ENCODE results near the gene SPTA1.

The SPTA1 gene

DNA sequence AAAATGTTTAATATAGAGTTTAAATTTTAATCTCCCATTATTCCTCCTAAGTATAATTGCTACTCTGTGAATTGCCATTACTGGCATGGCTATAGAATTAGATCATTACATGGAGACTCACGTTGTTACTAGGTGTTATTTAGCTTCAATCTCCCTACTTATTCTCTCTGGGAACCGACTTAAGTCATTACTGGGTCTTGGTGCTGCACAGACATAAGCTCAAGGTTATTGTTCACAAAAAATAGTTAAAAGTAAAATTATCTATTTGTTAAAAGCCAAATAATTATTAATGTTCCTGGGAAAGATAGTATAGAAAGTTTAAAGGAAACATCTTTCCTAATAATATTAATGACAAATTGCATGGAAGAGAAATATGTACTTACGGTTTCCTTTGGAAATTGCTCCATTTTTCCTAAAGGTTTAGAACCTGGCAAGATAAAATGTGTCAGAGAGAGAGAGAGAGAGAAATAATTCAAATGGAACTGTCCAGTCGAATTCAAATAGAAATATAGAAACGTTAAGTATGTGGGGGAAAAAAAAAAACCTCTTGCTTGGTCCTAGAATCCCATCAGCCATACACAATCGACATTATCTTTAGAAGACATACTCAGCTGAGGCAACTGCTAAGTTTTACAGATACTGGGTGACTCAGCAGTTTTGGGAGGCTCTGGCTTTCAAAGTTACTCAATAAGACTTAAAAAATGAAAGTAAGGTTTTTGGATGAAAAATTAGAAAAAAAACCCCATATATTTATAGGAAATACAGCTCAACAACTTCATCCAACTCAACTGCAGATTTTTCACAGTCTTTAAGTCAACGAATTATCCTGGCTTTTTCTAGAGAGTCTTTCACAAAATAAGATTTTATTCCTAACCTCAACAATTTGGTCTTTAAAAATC is at the start of gene SPTA1:
Gene SPTA1, minus strand, starts transcription at position 605 of the 899 bp plus-strand sequence. Its CDS starts 198 bp downstream, at position 407.
- H3K27me3 Mint-ChIP-seq (ENCODE audit: low read depth, poor library complexity) = peaks cover 8% of the 10 kb centered on the region
- no peak within 1 kb of the TSS for H3K27ac Mint-ChIP-seq
- H3K36me3 Mint-ChIP-seq (ENCODE audit: low read depth) = no peaks in the 10 kb centered on the region
- no peak for DNase-seq
- TF ChIP-seq, protein P1, sequence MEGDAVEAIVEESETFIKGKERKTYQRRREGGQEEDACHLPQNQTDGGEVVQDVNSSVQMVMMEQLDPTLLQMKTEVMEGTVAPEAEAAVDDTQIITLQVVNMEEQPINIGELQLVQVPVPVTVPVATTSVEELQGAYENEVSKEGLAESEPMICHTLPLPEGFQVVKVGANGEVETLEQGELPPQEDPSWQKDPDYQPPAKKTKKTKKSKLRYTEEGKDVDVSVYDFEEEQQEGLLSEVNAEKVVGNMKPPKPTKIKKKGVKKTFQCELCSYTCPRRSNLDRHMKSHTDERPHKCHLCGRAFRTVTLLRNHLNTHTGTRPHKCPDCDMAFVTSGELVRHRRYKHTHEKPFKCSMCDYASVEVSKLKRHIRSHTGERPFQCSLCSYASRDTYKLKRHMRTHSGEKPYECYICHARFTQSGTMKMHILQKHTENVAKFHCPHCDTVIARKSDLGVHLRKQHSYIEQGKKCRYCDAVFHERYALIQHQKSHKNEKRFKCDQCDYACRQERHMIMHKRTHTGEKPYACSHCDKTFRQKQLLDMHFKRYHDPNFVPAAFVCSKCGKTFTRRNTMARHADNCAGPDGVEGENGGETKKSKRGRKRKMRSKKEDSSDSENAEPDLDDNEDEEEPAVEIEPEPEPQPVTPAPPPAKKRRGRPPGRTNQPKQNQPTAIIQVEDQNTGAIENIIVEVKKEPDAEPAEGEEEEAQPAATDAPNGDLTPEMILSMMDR (IDR thresholded peaks at IDR 0.05) = no peak
- H3K4me3 Mint-ChIP-seq = no peak within 1 kb of the TSS
- no peaks in the 10 kb centered on the region for H3K9me3 Mint-ChIP-seq
- H3K4me1 Mint-ChIP-seq = no peaks in the 10 kb centered on the region

DNA sequence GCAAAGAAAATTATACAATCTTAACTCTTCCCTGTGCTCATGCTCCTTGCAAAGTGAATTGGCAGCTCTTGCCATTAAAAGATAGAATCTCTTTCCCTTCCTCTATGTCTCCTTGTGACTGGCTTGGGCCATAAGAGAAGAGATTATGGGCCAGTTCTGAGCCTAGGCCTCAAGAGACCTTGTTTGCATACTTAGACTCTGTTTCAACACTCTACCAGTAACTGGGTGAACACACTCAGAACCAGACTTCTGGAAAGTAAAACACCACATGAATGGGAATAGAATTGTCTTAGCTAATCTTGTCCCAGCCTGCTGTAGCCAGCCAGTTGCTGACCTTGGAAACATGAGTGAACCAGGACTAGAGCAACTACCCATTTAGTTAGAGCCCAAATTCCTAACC is 49.3 kb upstream of the SPTA1 start:
- Mint-ChIP-seq H3K36me3 (ENCODE audit: low read depth) (no peaks in the 10 kb centered on the region), H3K27ac (no peak overlapping the region), H3K27me3 (ENCODE audit: low read depth, poor library complexity) (peaks cover 4% of the 10 kb centered on the region), H3K9me3 (no peaks in the 10 kb centered on the region), H3K4me1 (no peaks in the 10 kb centered on the region), H3K4me3 (no peak overlapping the region)
- no peak for DNase-seq
- TF ChIP-seq, protein P1 (IDR thresholded peaks at IDR 0.05) = no peak

DNA sequence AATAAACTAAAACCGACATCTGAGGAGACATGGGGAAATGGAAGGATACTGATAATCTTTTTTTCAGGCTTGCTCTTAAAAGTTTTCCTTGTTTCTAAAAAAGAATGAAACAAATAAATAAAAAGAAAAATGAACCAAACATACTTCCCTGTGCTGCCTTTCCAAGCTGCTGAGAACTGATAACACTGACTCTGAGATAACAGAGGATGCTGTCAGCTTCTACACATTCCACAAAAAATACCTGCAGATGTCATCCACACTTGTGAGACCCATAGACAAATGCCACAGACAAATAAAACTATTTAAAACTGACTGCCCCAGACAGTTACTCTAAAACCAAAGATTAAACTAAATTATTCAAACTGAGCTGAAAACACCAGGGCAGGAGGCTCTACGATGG is 46.0 kb upstream of the SPTA1 start:
- Mint-ChIP-seq H3K27ac (no peak overlapping the region), H3K4me3 (no peak overlapping the region), H3K27me3 (ENCODE audit: low read depth, poor library complexity) (no peaks in the 10 kb centered on the region), H3K9me3 (no peaks in the 10 kb centered on the region), H3K36me3 (ENCODE audit: low read depth) (no peaks in the 10 kb centered on the region), H3K4me1 (no peaks in the 10 kb centered on the region)
- DNase-seq = no peak
- TF ChIP-seq, protein P1 (IDR thresholded peaks at IDR 0.05) = no peak

DNA sequence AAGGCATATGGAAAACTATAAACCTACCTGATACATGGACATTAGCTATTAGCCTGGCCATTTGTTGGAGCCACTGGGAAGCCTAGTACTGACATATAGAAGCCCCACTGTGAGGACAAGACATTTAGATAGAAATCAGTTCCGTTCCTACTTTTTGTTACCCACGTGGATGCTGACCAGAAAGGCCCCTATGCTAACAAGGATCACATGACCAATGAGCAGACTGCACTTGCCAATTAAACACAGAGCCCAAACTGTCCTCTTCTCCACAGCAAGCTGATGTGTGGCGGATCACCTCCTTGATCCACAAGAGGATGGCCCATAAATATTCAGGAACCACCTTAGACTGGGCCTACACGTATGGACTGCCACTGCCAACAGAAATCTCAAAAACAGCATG is 45.2 kb upstream of the SPTA1 start:
- Mint-ChIP-seq H3K36me3 (ENCODE audit: low read depth) (no peaks in the 10 kb centered on the region), H3K27ac (no peak overlapping the region), H3K4me1 (no peaks in the 10 kb centered on the region), H3K9me3 (no peaks in the 10 kb centered on the region), H3K4me3 (no peak overlapping the region), H3K27me3 (ENCODE audit: low read depth, poor library complexity) (no peaks in the 10 kb centered on the region)
- no peak for DNase-seq
- TF ChIP-seq, protein P1 (IDR thresholded peaks at IDR 0.05) = no peak

DNA sequence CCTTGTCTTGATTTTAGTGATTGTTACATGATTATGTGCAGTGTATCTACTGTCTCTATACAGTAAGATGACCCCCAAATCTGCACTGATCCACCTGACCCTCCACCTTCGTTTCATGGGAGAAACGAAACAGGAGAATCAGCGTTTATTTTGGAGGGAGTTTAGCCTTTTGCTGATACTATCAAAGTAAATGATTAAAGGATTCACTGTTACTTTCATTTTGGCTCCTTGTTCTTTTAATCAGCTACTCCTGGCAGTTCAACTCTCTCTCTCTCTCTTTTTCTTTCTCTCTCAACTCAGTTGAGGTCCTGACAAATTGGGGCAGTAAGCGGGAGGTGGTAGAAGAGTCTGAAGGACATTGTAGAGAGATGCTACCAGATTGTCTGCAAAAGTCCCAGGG is 43.9 kb upstream of the SPTA1 start:
- DNase-seq = no peak
- H3K9me3 Mint-ChIP-seq = no peaks in the 10 kb centered on the region
- no peak overlapping the region for H3K27ac Mint-ChIP-seq
- H3K27me3 Mint-ChIP-seq (ENCODE audit: low read depth, poor library complexity) = no peaks in the 10 kb centered on the region
- H3K4me1 Mint-ChIP-seq = no peaks in the 10 kb centered on the region
- H3K36me3 Mint-ChIP-seq (ENCODE audit: low read depth) = no peaks in the 10 kb centered on the region
- H3K4me3 Mint-ChIP-seq = no peak overlapping the region
- TF ChIP-seq, protein P1 (IDR thresholded peaks at IDR 0.05) = no peak

All from nephron progenitor cell (in vitro differentiated cells).